Testis (tissue), 3 donors: Measurements from ENCODE around the gene CRYBB2. TPM values are rescaled to one million over a fixed set of nuclear protein-coding genes. Genes with fewer than 3 reads are reported as not detected.
A peak's percentile ranks its signal among the peaks of the same experiment; 100 is the strongest.
"Not testable (repeated sequence)": the region's sequence is repeated elsewhere in the genome, so short reads cannot be mapped to it uniquely, and the experiment has no call there.

Source experiments
- DNase-seq: peaks from one replicate; pipeline ENCODE4 v3.0.0-alpha.2; 2019
- H3K27ac ChIP-seq, 2 donors: fragments of 200-600 bp; sonication (generic); one replicate each; pipeline ENCODE4 v1.5.1; 2019
- H3K27me3 ChIP-seq: fragments of 200-600 bp; sonication (generic); one replicate; pipeline ENCODE4 v1.5.1; 2019
- H3K36me3 ChIP-seq: fragments of 200-600 bp; sonication (generic); one replicate; pipeline ENCODE4 v1.5.1; 2017; ENCODE audit warnings: low read depth; ENCODE audit errors: missing control alignments
- H3K4me1 ChIP-seq: fragments of 200-600 bp; sonication (generic); one replicate; pipeline ENCODE4 v1.5.1; 2019
- H3K4me3 ChIP-seq, 2 donors: fragments of 200-600 bp; sonication (generic); one replicate each; pipeline ENCODE4 v1.5.1; 2017 to 2019
- H3K9me3 ChIP-seq: fragments of 200-600 bp; sonication (generic); one replicate; pipeline ENCODE4 v1.5.1; 2017
- CTCF ChIP-seq, 3 experiments: fragments of 450-650 bp in 2 of 3; fragments of 200-600 bp in 1 of 3; sonication (generic) in 1 of 3; IDR thresholded peaks; one replicate each; pipeline ENCODE4 v1.5.1; 2016 to 2019; ENCODE audit warnings: antibody characterized with exemption in 3 of 3, mild to moderate bottlenecking in 2 of 3, moderate library complexity in 1 of 3
- POLR2A ChIP-seq: fragments of 450-650 bp; IDR thresholded peaks from one replicate; pipeline ENCODE4 v1.6.1; 2017; ENCODE audit warnings: antibody characterized with exemption, mild to moderate bottlenecking, moderate library complexity
- WGBS, 2 donors: methylation state at CpG; one replicate each; pipeline ENCODE4 v1.1.5; 2018; 5-methylcytosine and 5-hydroxymethylcytosine counted together
- intact Hi-C: fragments of 100-400 bp; cut with DNase I; formaldehyde crosslinking; loops from one replicate; pipeline ENCODE4 v1.15.1; 2023; ENCODE audit warnings: low total_unique reads
- polyA plus RNA-seq: library from polyadenylated mRNA; stranded (reverse); fragments of 350-450 nt; fragmentation: Illumina TruSeq; extraction: RNeasy Lipid Tissue Mini Kit (QIAGEN cat#74804); gene quantifications from one replicate; pipeline ENCODE4 v1.2.3, GENCODE V29; 2014; ENCODE audit warnings: low read depth, low replicate concordance; ENCODE audit not compliant: insufficient read depth
- total RNA-seq, 2 donors: library from RNA; depleted of rRNA; stranded (reverse); fragments of >200 nt; gene quantifications; one replicate each; pipeline ENCODE4 v1.2.3, GENCODE V29; 2016

CRYBB2 gene
- total and polyA plus RNA-seq, 3 donors from 2014 or later, result 2.4 to 5.2 (median 4.4) TPM

GRCh38 chr22:25232301-25232700 is 12.9 kb downstream of the CRYBB2 start:
- Histone ChIP-seq H3K4me3 (no peak overlapping the region), H3K27ac (no peak overlapping the region), H3K36me3 (no peaks in the 10 kb centered on the region), H3K4me1 (no peaks in the 10 kb centered on the region), H3K27me3 (no peaks in the 10 kb centered on the region), H3K9me3 (no peaks in the 10 kb centered on the region)
- intact Hi-C loops, result no loop called here
- TF ChIP-seq CTCF (IDR thresholded peaks at IDR 0.05) (no peak), POLR2A (no peak)
- no peak for DNase-seq
- WGBS, 2 donors, result 86 to 89% methylated on average over 5 of the region's 5 CpGs

DNA sequence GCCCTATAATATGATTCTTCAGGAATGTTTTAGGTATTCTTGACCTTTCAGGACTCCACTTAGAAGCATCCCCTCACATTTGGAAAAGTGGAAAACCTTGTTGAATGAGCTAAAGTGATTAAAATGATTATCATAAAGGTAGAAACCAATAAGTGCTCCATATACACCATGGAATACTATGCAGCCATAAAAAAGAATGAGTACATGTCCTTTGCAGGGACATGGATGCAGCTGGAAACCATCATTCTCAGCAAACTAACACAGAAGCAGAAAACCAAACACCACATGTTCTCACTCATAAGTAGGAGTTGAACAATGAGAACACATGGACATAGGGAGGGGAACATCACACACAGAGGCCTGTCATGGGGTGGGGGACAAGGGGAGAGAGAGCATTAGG is 14.3 kb downstream of the CRYBB2 start:
- H3K36me3 ChIP-seq, DNase-seq, H3K4me3 ChIP-seq, H3K9me3 ChIP-seq, H3K4me1 ChIP-seq, intact Hi-C loops, H3K27me3 ChIP-seq, H3K27ac ChIP-seq: not testable (repeated sequence)

DNA sequence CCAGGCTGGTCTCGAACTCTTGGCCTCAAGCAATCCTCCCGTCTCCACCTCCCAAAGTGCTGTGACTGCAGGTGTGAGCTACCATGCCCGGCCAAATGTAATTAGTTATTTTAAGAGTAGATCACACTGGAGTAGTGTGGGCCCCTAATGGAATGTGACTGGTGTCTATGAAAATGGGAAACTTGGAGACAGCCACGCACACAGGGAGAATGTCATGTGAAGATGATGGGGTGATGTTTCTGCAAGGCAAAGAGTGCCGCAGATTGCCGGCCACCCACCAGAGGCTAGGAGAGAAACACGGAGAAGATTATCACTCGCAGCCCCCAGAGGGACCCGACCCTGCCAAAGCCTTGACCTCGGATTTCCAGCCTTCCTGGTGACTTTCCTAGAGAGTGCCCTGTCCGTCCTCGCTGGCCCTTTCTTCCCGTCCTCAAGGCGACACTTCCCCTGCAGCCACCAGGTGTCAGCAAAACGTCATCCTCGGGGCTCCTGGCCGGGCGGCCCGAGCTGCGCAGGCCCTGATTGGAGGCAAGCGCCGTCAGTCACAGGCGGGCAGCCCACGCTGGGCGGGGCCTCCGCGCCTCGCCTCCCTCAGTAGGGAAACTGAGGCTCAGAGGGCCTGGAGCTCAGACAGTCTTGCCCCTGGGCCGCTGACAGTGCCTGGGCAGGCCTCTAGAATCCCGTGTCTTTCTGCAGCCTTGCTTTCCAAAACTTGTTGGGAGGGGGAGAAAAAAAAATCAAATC is 16.3 kb downstream of the CRYBB2 start:
- no peaks in the 10 kb centered on the region for H3K9me3 ChIP-seq
- H3K4me3 ChIP-seq, result peak overlapping the region; percentile 16 to 18
- peak; percentile 92 for DNase-seq
- intact Hi-C loops, result no loop called here
- H3K27me3 ChIP-seq, result no peaks in the 10 kb centered on the region
- 11 to 13% methylated on average over 16 to 30 of the region's 30 CpGs for WGBS, 2 donors
- TF ChIP-seq POLR2A, result no peak
- TF ChIP-seq CTCF (IDR thresholded peaks at IDR 0.05), result peak; percentile 62 to 82 (median 81)
- H3K4me1 ChIP-seq, result no peaks in the 10 kb centered on the region
- no peaks in the 10 kb centered on the region for H3K36me3 ChIP-seq
- no peak overlapping the region for H3K27ac ChIP-seq

DNA sequence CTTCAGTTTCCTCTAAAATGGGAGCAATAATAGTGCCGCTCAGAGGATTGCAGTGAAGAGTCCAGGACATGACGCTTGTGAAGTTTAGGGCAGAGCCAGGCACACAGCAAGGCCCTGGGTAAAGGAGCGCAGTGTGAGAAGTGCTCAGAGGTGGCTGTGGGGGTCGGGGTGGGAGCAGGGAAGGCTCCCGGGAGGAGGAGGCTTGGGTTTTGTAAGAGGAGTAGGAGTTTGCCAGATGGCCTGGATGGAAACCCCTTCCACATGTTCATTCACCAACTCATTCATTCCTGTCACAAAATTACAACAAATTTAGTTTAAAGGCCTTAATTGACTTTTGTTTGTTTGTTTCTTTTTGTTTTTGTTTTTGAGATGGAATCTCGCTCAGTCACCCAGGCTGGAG is 17.0 kb downstream of the CRYBB2 start:
- Histone ChIP-seq H3K27me3 (no peaks in the 10 kb centered on the region), H3K4me1 (no peaks in the 10 kb centered on the region), H3K27ac (no peak overlapping the region), H3K4me3 (peak overlapping the region; percentile 16 to 18), H3K9me3 (no peaks in the 10 kb centered on the region), H3K36me3 (no peaks in the 10 kb centered on the region)
- TF ChIP-seq POLR2A (no peak), CTCF (IDR thresholded peaks at IDR 0.05) (no peak)
- WGBS, 2 donors, result 54 to 76% methylated on average over 6 of the region's 6 CpGs
- intact Hi-C loops, result no loop called here
- DNase-seq, result no peak

GRCh38 chr22:25237503-25237902 is 18.1 kb downstream of the CRYBB2 start:
- no peak for DNase-seq
- no peaks in the 10 kb centered on the region for H3K36me3 ChIP-seq
- H3K4me3 ChIP-seq, result no peak overlapping the region
- no peaks in the 10 kb centered on the region for H3K27me3 ChIP-seq
- WGBS, 2 donors, result 80 to 82% methylated on average over 3 to 4 of the region's 4 CpGs
- no peak overlapping the region for H3K27ac ChIP-seq
- no peaks in the 10 kb centered on the region for H3K4me1 ChIP-seq
- TF ChIP-seq POLR2A (no peak), CTCF (IDR thresholded peaks at IDR 0.05) (no peak)
- intact Hi-C loops, result no loop called here
- no peaks in the 10 kb centered on the region for H3K9me3 ChIP-seq

DNA sequence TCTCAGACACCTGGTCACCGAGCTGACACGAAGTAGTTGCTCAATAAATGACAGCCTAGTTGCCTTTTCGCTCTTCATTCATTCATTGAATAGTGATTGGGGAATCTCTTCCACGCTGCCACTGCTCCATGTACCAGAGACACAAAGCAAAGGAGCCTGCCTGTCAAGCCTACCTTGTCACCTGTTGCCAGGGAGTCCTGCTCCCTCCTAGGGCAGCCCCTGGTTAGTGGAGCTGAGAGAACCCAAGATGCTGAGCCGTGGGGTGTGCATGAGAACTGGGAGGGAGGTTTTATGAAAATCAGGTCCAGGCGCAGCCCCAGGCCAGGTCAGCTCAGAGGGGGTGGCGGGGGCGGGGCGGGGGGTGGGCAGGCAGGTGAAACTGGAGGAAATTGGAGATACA is 18.6 kb downstream of the CRYBB2 start:
- H3K4me1 ChIP-seq, H3K36me3 ChIP-seq, H3K9me3 ChIP-seq, H3K27ac ChIP-seq, H3K27me3 ChIP-seq, H3K4me3 ChIP-seq, DNase-seq, intact Hi-C loops: not testable (repeated sequence)
- WGBS, 2 donors, result 79 to 85% methylated on average over 8 to 9 of the region's 9 CpGs

DNA sequence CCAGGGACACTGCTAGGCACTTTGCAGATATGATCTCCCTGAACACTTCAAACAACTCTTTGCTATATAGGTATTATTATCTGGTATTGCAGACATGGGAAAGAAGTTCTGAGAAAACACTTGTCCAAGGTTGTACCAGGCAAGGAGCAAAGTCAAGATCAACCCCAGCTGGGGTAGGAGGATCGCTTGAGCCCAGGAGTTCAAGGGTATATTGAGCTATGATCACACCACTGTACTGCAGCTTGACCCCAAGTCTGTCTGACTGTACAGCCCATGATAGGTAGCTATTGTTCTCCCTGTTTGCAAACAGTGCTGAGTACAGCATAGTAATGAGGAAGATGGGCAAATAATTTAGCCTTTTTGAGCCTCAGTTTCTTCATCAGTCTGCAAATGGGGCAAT is 35.7 kb downstream of the CRYBB2 start:
- H3K27ac ChIP-seq, H3K4me3 ChIP-seq, H3K4me1 ChIP-seq, H3K36me3 ChIP-seq, intact Hi-C loops, H3K27me3 ChIP-seq, DNase-seq, H3K9me3 ChIP-seq: not testable (repeated sequence)
- WGBS, 2 donors, result 71 to 83% methylated on average over 1 of the region's 1 CpG

- H3K27me3 ChIP-seq, DNase-seq, intact Hi-C loops, H3K36me3 ChIP-seq, H3K9me3 ChIP-seq, H3K27ac ChIP-seq, H3K4me3 ChIP-seq, H3K4me1 ChIP-seq: not testable (repeated sequence)
- WGBS, 2 donors, result 82 to 85% methylated on average over 4 of the region's 4 CpGs
Measured at GRCh38 chr22:25267567-25267966, 48.1 kb downstream of the CRYBB2 start.
